ENCODE data around the gene TMEM167B. TPM values are rescaled to one million over a fixed set of nuclear protein-coding genes. Genes with fewer than 3 reads are reported as not detected.

The TMEM167B gene
- total RNA-seq, 4 donors from 2014 or later: 24.8 to 52.3 (median 34.3) TPM

GRCh38 chr1:109094377-109094803, 3.8 kb downstream of the TMEM167B start:
- intact Hi-C loops (cut with DNase I; ENCODE audit: low total_unique reads): no loop called here
- no peak overlapping the region for H3K4me3 ChIP-seq (ENCODE audit: low read depth, poor library complexity, severe bottlenecking)
- no peak for DNase-seq (ENCODE audit: low spot score in 2 of 2)
- 66 to 67% methylated on average over 7 of the region's 7 CpGs for WGBS, 2 donors
- TF ChIP-seq, protein P1, sequence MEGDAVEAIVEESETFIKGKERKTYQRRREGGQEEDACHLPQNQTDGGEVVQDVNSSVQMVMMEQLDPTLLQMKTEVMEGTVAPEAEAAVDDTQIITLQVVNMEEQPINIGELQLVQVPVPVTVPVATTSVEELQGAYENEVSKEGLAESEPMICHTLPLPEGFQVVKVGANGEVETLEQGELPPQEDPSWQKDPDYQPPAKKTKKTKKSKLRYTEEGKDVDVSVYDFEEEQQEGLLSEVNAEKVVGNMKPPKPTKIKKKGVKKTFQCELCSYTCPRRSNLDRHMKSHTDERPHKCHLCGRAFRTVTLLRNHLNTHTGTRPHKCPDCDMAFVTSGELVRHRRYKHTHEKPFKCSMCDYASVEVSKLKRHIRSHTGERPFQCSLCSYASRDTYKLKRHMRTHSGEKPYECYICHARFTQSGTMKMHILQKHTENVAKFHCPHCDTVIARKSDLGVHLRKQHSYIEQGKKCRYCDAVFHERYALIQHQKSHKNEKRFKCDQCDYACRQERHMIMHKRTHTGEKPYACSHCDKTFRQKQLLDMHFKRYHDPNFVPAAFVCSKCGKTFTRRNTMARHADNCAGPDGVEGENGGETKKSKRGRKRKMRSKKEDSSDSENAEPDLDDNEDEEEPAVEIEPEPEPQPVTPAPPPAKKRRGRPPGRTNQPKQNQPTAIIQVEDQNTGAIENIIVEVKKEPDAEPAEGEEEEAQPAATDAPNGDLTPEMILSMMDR (IDR thresholded peaks at IDR 0.05): no peak
- no peak for TF ChIP-seq POLR2A (IDR thresholded peaks at IDR 0.05)

DNA sequence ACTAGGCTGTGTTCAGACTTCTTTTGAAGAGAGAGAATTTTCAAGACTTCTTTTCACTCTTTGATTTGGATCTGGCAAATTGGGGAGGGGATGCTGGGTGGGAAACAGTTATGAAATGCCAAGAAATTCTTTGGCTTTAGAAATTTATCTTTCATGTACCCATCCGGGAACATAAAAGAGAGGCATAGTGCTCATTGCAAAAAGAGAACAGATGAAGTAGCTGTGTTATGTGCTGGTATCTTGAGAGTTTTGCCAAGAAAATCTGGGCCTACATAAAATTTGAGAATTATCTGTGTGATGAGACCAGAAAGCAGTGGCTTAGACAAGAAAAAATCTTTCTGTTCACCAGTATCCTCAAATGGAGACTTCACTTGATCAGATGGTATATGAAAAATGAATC, 4.3 kb downstream of the TMEM167B start:
- TF ChIP-seq, protein P1 (IDR thresholded peaks at IDR 0.05): no peak
- TF ChIP-seq POLR2A (IDR thresholded peaks at IDR 0.05): no peak
- 74 to 77% methylated on average over 1 of the region's 1 CpG for WGBS, 2 donors
- no peak for DNase-seq (ENCODE audit: low spot score in 2 of 2)
- intact Hi-C loops (cut with DNase I; ENCODE audit: low total_unique reads): no loop called here
- H3K4me3 ChIP-seq (ENCODE audit: low read depth, poor library complexity, severe bottlenecking): no peak overlapping the region

GRCh38 chr1:109095631-109096030, 5.1 kb downstream of the TMEM167B start:
- DNase-seq (ENCODE audit: low spot score in 2 of 2): no peak
- 74 to 84% methylated on average over 1 of the region's 1 CpG for WGBS, 2 donors
- intact Hi-C loops (cut with DNase I; ENCODE audit: low total_unique reads): no loop called here
- TF ChIP-seq POLR2A (IDR thresholded peaks at IDR 0.05): no peak
- TF ChIP-seq, protein P1 (IDR thresholded peaks at IDR 0.05): no peak
- H3K4me3 ChIP-seq (ENCODE audit: low read depth, poor library complexity, severe bottlenecking): no peak overlapping the region

GRCh38 chr1:109096120-109096519, 5.6 kb downstream of the TMEM167B start:
- intact Hi-C loops (cut with DNase I; ENCODE audit: low total_unique reads): no loop called here
- no peak for TF ChIP-seq POLR2A (IDR thresholded peaks at IDR 0.05)
- TF ChIP-seq, protein P1 (IDR thresholded peaks at IDR 0.05): no peak
- 38 to 41% methylated on average over 1 of the region's 1 CpG for WGBS, 2 donors
- no peak overlapping the region for H3K4me3 ChIP-seq (ENCODE audit: low read depth, poor library complexity, severe bottlenecking)
- DNase-seq (ENCODE audit: low spot score in 2 of 2): no peak

DNA sequence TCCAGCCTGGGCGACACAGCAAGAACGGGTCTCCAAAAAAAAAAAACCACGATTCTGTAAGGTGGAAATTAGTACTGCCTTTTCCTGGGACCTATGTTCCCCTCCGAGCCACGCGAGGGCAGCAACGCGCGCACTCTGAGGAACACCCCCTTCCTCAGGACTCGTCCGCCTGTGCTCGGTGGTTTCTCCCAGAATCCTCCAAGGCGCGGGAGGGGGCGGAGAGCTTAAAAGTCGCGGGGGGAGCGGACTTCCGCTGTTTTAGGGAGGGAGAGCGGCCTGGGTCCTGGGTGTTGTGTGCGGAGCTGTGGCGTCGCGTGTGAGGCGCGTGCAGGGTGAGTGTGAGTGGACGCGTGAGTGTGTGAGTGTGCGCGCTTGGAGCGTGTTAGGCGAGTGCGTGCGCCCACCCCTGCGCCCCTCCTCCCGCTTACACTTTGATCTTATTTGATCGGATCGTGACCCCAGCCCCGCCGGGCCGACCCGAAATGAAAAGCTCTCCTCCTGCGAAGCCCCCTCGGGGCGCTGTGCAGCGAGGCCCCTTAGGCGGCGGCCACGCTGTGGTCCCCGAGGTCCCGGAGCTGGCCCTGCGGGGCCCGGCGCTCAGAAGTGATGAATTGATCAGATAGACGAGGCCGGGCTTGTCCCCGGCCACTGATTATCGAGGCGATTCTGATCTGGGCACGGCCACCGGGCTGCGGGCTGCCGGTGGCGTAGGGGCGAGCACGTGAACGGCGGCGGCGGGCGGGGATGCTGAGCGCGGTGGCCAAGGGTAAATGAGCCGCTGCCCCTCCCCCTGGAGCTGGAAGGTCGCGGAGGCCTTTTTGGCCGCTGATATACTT, 9.6 kb downstream of the TMEM167B start:
- peak; percentile 95 to 99 for DNase-seq (ENCODE audit: low spot score in 2 of 2)
- peak in 1 of 2 donors; percentile 94 for TF ChIP-seq POLR2A (IDR thresholded peaks at IDR 0.05)
- TF ChIP-seq, protein P1 (IDR thresholded peaks at IDR 0.05): peak in 1 of 3 donors; percentile 12
- WGBS, 2 donors: 0 to 1% methylated on average over 57 to 73 of the region's 77 CpGs
- intact Hi-C loops (cut with DNase I; ENCODE audit: low total_unique reads): loop anchor here (5.0 kb wide), 1 partner anchor 58 kb away; the partner anchor contains the start of gene WDR47
- peak overlapping the region; percentile 96 for H3K4me3 ChIP-seq (ENCODE audit: low read depth, poor library complexity, severe bottlenecking)
